ENCODE measurements around the gene MST1R. TPM values are rescaled to one million over a fixed set of nuclear protein-coding genes. Genes with fewer than 3 reads are reported as not detected.

The MST1R gene
- total and polyA plus RNA-seq, 9 of the 15 experiments (the other 6 are each of a cell fraction or from before 2014, with no cell fraction given): 1.3 to 10.0 (median 3.8) TPM

DNA sequence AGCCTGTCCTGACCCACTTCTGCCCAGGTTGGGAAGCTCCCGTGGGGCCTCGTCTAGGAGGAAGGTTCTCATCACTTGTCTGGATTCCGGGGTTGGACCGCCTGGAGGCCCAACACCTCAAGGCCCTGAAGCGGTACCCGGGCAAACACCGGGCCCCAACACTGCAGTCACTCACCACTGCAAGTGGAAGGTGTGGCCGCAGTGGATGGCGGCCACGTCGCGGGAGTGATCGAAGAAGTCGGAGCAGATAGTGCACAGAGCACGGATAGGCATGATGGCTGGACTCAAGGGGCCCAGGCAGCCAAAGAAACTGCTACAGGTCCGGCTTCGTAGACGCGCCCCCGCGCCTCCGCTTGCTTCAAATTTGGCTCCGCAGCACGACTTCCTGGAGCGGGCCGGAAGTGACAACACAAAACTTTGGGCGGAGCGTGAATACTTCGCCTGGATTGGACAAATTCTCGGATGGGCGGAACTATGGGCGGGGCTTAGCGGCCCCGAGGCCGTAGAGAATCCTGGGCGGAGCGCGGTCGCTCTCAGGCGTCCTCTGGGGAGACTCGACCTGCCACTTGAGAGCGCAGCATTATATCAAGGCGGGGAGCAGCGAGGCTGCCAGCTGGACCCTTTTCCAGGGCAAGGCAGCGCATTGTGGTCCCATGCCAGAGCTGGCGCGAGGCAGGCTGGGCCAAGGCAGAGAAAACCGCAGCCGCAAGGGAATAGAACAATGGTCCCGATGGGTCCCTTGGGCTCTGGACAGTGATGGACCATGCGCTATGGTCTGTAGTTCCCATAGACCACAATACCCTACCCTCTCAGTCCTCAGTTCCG, 47.3 kb downstream of the MST1R start, which contains the start of gene TRAIP (continued):
- TF ChIP-seq PYGO2 (tag; IDR thresholded peaks at IDR 0.05) (no peak), GABPA (tag; conservative IDR thresholded peaks at IDR 0.05; ENCODE audit: low read depth) (peak; percentile 96), FIP1L1 (IDR thresholded peaks at IDR 0.05; ENCODE audit: low read depth, low read length, poor library complexity, severe bottlenecking) (no peak), ILK (tag; IDR thresholded peaks at IDR 0.05; ENCODE audit: borderline replicate concordance, low read depth) (no peak), LEF1 (IDR thresholded peaks at IDR 0.05) (no peak), DIDO1 (tag; IDR thresholded peaks at IDR 0.05; ENCODE audit: low read depth) (peak; percentile 55; the same call in 1 of the 2 replicates), BACH1 (tag; IDR thresholded peaks at IDR 0.05) (no peak)
- TF ChIP-seq, protein P1, sequence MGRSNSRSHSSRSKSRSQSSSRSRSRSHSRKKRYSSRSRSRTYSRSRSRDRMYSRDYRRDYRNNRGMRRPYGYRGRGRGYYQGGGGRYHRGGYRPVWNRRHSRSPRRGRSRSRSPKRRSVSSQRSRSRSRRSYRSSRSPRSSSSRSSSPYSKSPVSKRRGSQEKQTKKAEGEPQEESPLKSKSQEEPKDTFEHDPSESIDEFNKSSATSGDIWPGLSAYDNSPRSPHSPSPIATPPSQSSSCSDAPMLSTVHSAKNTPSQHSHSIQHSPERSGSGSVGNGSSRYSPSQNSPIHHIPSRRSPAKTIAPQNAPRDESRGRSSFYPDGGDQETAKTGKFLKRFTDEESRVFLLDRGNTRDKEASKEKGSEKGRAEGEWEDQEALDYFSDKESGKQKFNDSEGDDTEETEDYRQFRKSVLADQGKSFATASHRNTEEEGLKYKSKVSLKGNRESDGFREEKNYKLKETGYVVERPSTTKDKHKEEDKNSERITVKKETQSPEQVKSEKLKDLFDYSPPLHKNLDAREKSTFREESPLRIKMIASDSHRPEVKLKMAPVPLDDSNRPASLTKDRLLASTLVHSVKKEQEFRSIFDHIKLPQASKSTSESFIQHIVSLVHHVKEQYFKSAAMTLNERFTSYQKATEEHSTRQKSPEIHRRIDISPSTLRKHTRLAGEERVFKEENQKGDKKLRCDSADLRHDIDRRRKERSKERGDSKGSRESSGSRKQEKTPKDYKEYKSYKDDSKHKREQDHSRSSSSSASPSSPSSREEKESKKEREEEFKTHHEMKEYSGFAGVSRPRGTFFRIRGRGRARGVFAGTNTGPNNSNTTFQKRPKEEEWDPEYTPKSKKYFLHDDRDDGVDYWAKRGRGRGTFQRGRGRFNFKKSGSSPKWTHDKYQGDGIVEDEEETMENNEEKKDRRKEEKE (IDR thresholded peaks at IDR 0.05; ENCODE audit: borderline replicate concordance in 1 of 2, control insufficient read depth in 1 of 2, low read depth in 2 of 2, low read length in 1 of 2): no peak
- TF ChIP-seq, protein P2, sequence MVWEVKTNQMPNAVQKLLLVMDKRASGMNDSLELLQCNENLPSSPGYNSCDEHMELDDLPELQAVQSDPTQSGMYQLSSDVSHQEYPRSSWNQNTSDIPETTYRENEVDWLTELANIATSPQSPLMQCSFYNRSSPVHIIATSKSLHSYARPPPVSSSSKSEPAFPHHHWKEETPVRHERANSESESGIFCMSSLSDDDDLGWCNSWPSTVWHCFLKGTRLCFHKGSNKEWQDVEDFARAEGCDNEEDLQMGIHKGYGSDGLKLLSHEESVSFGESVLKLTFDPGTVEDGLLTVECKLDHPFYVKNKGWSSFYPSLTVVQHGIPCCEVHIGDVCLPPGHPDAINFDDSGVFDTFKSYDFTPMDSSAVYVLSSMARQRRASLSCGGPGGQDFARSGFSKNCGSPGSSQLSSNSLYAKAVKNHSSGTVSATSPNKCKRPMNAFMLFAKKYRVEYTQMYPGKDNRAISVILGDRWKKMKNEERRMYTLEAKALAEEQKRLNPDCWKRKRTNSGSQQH (CRISPR knock-in tag; IDR thresholded peaks at IDR 0.05): no peak
- TF ChIP-seq, protein P3, sequence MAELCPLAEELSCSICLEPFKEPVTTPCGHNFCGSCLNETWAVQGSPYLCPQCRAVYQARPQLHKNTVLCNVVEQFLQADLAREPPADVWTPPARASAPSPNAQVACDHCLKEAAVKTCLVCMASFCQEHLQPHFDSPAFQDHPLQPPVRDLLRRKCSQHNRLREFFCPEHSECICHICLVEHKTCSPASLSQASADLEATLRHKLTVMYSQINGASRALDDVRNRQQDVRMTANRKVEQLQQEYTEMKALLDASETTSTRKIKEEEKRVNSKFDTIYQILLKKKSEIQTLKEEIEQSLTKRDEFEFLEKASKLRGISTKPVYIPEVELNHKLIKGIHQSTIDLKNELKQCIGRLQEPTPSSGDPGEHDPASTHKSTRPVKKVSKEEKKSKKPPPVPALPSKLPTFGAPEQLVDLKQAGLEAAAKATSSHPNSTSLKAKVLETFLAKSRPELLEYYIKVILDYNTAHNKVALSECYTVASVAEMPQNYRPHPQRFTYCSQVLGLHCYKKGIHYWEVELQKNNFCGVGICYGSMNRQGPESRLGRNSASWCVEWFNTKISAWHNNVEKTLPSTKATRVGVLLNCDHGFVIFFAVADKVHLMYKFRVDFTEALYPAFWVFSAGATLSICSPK (IDR thresholded peaks at IDR 0.05; ENCODE audit: borderline replicate concordance): no peak
- TF ChIP-seq, protein P4, sequence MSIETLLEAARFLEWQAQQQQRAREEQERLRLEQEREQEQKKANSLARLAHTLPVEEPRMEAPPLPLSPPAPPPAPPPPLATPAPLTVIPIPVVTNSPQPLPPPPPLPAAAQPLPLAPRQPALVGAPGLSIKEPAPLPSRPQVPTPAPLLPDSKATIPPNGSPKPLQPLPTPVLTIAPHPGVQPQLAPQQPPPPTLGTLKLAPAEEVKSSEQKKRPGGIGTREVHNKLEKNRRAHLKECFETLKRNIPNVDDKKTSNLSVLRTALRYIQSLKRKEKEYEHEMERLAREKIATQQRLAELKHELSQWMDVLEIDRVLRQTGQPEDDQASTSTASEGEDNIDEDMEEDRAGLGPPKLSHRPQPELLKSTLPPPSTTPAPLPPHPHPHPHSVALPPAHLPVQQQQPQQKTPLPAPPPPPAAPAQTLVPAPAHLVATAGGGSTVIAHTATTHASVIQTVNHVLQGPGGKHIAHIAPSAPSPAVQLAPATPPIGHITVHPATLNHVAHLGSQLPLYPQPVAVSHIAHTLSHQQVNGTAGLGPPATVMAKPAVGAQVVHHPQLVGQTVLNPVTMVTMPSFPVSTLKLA (conservative IDR thresholded peaks at IDR 0.05): peak; percentile 66 to 88
- TF ChIP-seq, protein P5, sequence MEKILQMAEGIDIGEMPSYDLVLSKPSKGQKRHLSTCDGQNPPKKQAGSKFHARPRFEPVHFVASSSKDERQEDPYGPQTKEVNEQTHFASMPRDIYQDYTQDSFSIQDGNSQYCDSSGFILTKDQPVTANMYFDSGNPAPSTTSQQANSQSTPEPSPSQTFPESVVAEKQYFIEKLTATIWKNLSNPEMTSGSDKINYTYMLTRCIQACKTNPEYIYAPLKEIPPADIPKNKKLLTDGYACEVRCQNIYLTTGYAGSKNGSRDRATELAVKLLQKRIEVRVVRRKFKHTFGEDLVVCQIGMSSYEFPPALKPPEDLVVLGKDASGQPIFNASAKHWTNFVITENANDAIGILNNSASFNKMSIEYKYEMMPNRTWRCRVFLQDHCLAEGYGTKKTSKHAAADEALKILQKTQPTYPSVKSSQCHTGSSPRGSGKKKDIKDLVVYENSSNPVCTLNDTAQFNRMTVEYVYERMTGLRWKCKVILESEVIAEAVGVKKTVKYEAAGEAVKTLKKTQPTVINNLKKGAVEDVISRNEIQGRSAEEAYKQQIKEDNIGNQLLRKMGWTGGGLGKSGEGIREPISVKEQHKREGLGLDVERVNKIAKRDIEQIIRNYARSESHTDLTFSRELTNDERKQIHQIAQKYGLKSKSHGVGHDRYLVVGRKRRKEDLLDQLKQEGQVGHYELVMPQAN (IDR thresholded peaks at IDR 0.05; ENCODE audit: borderline replicate concordance): peak; percentile 86
- TF ChIP-seq, protein P6, sequence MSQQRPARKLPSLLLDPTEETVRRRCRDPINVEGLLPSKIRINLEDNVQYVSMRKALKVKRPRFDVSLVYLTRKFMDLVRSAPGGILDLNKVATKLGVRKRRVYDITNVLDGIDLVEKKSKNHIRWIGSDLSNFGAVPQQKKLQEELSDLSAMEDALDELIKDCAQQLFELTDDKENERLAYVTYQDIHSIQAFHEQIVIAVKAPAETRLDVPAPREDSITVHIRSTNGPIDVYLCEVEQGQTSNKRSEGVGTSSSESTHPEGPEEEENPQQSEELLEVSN (IDR thresholded peaks at IDR 0.05; ENCODE audit: borderline replicate concordance in 1 of 2, extremely low read depth in 1 of 2, insufficient read depth in 1 of 2, insufficient read length in 1 of 2, low read depth in 1 of 2, low read length in 1 of 2, poor library complexity in 1 of 2, severe bottlenecking in 1 of 2): peak; percentile 48 to 57
